Nucleus accumbens (tissue), 56 donors: ENCODE results near the gene CSNK2A2.

Experiments
- DNase-seq, 56 donors: peaks; one replicate each; lab custom pipeline; 2025; lab: John Stamatoyannopoulos, UW

Gene CSNK2A2

DNA sequence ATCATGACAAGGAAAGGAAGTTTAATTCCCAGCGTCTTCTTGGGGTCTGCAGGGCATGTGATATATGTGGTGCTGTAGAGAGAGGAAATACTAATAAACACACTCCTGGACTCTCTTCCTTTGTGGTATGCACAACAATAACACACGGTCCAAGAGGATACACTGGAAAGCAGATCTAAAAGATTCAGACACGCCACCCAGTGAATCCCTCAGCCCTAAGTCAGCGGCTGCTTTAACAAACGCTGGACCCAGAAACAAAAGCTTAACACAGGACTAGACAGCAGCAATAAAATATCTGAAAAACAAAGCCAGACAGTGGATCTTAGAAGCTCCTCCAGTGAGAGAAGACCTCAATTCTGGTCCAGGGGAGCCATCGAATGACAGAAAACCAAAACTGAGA lies 81.8 kb downstream of the CSNK2A2 start:
- DNase-seq = no peak

DNA sequence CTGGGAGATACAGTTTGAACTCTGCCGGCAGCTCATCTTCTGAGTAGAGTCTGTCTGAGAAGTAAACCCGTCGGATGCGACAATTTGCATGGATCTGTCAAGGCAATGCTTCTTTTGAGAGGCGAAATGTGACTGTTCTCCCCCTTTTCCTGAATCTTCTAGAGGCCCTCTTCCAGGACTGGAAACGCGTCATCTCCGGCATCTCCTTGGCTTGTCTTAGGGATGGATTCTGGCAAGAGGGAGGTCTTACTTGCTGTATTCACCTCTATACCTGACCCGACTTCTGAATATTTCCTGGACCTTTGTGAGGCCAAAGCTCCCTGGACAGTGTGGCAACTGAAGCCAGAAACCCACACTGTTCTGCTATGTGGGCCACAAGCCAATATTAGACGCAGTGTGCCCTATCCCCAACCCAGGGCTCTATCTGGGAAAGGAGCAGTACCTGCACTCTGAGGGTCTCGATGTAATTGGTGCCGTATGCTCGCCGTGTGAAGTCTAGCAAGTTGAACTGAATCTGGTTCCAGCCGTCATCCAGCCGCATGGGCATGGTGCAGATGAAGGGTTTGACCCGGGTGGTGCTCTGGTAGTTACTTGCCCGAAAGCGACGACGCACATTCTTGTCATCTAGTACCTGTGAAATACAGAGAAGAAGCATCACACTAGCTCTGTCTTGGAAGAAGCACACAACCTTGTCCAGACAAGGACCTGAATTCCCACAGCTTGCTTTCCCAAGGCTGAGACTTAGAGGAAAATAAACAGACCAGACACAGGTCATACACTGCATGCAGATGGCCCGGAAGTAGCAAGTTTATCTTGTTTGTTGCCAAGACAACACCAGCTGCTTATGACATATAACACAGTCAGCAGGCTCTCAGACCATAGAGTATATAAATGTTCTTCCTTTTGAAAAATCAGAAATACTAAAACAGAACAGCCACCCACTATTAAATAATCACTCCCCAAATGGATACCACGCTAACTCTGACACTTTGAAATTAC lies 82.8 kb downstream of the CSNK2A2 start:
- no peak for DNase-seq

DNA sequence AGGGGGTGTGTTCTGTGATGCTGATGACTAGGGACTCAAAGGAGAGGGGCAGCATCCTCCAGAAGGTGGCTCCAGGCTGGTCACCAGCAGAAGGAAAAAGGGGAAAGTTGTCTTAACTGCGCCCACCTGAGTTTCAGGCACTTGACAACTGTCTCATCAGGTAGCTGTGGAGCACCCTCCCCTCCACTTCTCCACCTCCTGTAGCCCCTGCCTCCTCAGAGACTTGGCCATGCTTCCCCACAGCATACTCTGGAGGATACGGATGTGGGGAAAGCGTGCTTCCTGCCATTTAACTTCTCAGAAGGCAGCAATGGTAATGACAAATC lies 86.6 kb downstream of the CSNK2A2 start:
- no peak for DNase-seq

DNA sequence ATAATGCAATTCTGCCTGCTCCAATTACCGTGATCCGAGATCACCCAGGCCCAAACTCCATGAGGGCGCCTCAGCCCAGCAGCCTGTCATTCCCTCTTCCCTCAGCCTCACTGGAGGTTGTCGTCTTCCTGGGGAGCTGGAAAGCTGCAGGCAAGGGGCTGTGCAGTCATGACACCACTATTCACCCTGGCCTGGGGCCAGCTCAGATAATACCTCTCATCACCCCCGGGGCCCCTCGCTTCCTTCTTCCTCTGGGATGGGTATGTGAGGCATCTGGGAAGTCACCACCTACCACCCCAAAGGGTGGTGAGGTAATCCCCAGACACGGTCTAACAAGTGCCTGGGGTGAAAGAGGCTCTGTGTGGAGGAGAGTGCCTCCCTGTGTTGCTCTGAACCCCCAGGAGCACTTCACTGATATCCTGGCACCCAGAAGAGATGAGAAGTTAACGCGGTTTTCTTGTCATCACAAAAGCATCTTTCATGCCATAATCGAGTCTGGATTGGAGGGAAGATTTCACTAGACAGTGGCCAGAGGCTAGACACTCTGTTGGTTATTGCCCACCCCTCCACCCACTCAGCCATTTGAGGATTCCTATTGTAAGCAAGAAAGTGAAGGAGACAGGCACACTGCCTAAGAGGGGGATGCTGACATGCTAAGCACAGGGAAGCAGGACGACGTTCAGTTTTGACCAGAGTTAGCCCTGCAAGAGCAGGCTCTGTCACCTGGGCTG lies 87.2 kb downstream of the CSNK2A2 start:
- DNase-seq = peak in 1 of 56 donors; percentile 25

DNA sequence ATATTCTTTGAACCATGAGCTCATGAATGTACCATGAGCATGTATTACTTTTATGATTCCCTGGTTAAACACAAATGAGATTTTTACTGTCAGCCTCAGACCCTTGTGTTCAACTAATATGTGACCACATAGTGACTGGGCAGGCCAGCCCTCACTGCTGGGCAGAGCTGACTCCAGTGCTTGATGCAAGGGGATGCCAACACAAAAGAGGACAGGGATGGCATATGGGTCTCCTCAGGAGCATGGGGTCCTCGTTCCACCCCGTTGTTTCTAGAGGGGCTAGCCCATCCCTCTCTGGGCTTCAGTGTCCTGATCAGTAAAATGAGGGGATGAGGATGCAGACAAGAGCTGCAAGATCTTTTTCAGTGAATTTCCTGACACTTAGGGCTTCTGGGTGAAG lies 88.0 kb downstream of the CSNK2A2 start:
- no peak for DNase-seq

DNA sequence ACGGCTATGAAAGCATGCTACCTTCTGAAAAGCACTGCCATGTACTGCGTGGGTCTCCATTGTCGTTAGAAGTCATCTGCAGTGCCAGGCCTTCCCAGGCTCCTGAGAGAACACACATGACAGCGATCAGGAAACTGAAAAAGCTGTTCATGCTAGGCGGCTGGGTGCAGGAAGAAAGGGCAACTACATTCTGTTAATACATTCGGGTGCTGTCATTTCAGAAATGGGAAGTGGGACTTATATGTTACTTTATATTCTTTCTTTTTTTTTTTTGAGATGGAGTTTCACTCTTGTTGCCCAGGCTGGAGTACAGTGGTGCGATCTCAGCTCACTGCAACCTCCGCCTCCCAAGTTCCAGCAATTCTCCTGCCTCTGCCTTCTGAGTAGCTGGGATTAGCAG lies 88.6 kb downstream of the CSNK2A2 start:
- DNase-seq = no peak
